Right lobe of liver (tissue), 6 donors: ENCODE measurements around the gene ANKRD33B. TPM values are rescaled to one million over a fixed set of nuclear protein-coding genes. Genes with fewer than 3 reads are reported as not detected.

ENCODE experiments used
- ATAC-seq, 4 donors: fragments of 200-7000 bp; cut with Tn5 transposase; one replicate each; pipeline ENCODE4 v1.9.1; 2020; ENCODE audit warnings: mild to moderate bottlenecking in 4 of 4, moderate library complexity in 4 of 4
- DNase-seq, 3 donors: peaks; one replicate each; pipeline ENCODE4 v3.0.0-alpha.2; 2020
- H3K27ac ChIP-seq, 3 donors: fragments of 200-600 bp; one replicate each; pipeline ENCODE4 v1.8.0; 2022
- H3K27me3 ChIP-seq, 2 donors: fragments of 200-600 bp; one replicate each; pipeline ENCODE4 v1.8.0; 2022
- H3K36me3 ChIP-seq, 4 donors: fragments of 200-600 bp; sonication (generic) in 1 of 4; one replicate each; pipeline versions ENCODE4 v1.5.1 to v1.8.0; 2017 to 2022; ENCODE audit warnings: control low read depth in 1 of 4
- H3K4me1 ChIP-seq, 4 donors: fragments of 200-600 bp; sonication (generic) in 1 of 4; one replicate each; pipeline versions ENCODE4 v1.5.1 to v1.8.0; 2017 to 2022; ENCODE audit warnings: control low read depth in 1 of 4
- H3K4me3 ChIP-seq, 3 donors: fragments of 200-600 bp; one replicate each; pipeline ENCODE4 v1.8.0; 2022
- H3K9me3 ChIP-seq, 4 donors: fragments of 200-600 bp; sonication (generic) in 1 of 4; one replicate each; pipeline versions ENCODE4 v1.5.1 to v1.8.0; 2017 to 2022; ENCODE audit warnings: control low read depth in 1 of 4
- CTCF ChIP-seq, 4 donors: fragments of 200-600 bp in 3 of 4; fragments of 450-650 bp in 1 of 4; IDR thresholded peaks; one replicate each; pipeline versions ENCODE4 v1.5.1 to v1.8.0; 2016 to 2022; ENCODE audit warnings: antibody characterized with exemption in 4 of 4, mild to moderate bottlenecking in 2 of 4
- POLR2A ChIP-seq: fragments of 450-650 bp; IDR thresholded peaks from one replicate; pipeline ENCODE4 v1.6.1; 2017; ENCODE audit warnings: antibody characterized with exemption, mild to moderate bottlenecking
- WGBS: methylation state at CpG from one replicate; pipeline ENCODE4 v1.1.6; 2018; ENCODE audit warnings: low coverage, low lambda C conversion rate; ENCODE audit not compliant: insufficient coverage; ENCODE audit errors: missing lambda C conversion rate; 5-methylcytosine and 5-hydroxymethylcytosine counted together
- intact Hi-C, 2 donors: fragments of 100-400 bp; cut with DNase I; formaldehyde crosslinking; loops; one replicate each; pipeline versions ENCODE4 v1.11.2 to v1.14.1; 2022
- total RNA-seq, 6 experiments: library from RNA; depleted of rRNA in 2 of 6; stranded (reverse); fragments of >200 nt in 2 of 6; fragmentation: NEBNext Ultra II Directional in 3 of 6; extraction: Animal tissue kit (Norgen Biotek cat#: 25700) in 3 of 6; gene quantifications; one replicate each; pipeline versions ENCODE4 v1.1.0 to v1.2.4, GENCODE V29; 2016 to 2023
- donor health status: DM: no; HTN: yes; CAD: no.
- donor health status: DM: no; HTN: no; CAD: no.
- donor health status: DM: no; HTN: no; CAD: no.
- donor health status: DM: no; HTN: yes; CAD: no.
- donor health status: DM: no; HTN: yes; CAD: no.

Gene ANKRD33B
- total RNA-seq, 6 experiments from 2014 or later, result 0.16 to 1.3 (median 0.29) TPM

GRCh38 chr5:10673407-10673806, 109.5 kb downstream of the ANKRD33B start:
- no peaks in the 10 kb centered on the region for H3K9me3 ChIP-seq
- peaks cover 0 to under 1% (median 0%) of the 10 kb centered on the region in 4 donors for H3K36me3 ChIP-seq
- intact Hi-C loops, result no loop called here
- H3K4me1 ChIP-seq, result peaks cover 0 to 9% (median 4%) of the 10 kb centered on the region in 4 donors
- H3K27me3 ChIP-seq, result no peaks in the 10 kb centered on the region
- 75% methylated on average over 5 of the region's 9 CpGs for WGBS
- DNase-seq (no peak), ATAC-seq (no peak)
- no peak for TF ChIP-seq CTCF (IDR thresholded peaks at IDR 0.05)
- TF ChIP-seq POLR2A, result no peak
- no peak overlapping the region for H3K27ac ChIP-seq
- H3K4me3 ChIP-seq, result no peak overlapping the region

DNA sequence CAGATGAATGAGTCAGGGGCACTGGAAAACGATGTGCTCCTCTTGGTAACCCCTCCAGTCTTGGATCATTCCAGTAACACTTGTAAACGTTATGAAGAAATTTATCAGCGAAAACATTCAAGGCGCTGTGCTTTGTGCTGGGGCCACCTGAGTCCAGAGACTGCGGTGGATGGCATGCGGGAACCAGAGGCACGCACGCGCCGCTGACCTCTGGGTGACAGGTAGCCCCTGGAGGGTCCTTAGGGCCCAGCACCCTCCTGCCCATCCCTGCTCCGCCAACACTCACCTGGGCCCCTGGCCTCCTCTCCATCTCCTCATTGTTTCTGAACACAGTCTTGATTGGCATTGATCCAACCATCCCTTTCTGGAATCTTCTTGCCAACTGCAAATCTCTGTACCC, 110.2 kb downstream of the ANKRD33B start:
- intact Hi-C loops, result no loop called here
- Histone ChIP-seq H3K9me3 (no peaks in the 10 kb centered on the region), H3K36me3 (peaks cover 0 to 7% (median 0%) of the 10 kb centered on the region in 4 donors), H3K27me3 (no peaks in the 10 kb centered on the region), H3K4me3 (no peak overlapping the region), H3K4me1 (peaks cover 0 to 9% (median 4%) of the 10 kb centered on the region in 4 donors), H3K27ac (no peak overlapping the region)
- TF ChIP-seq POLR2A (no peak), CTCF (IDR thresholded peaks at IDR 0.05) (no peak)
- no peak for DNase-seq
- no peak for ATAC-seq
- WGBS, result 35% methylated on average over 2 of the region's 11 CpGs

- WGBS, result 72% methylated on average over 6 of the region's 6 CpGs
- DNase-seq (no peak), ATAC-seq (no peak)
- intact Hi-C loops, result no loop called here
- Histone ChIP-seq H3K27me3 (no peaks in the 10 kb centered on the region), H3K9me3 (no peaks in the 10 kb centered on the region), H3K4me1 (peaks cover 0 to 9% (median 4%) of the 10 kb centered on the region in 4 donors), H3K27ac (no peak overlapping the region), H3K36me3 (peaks cover 0 to 12% (median under 1%) of the 10 kb centered on the region in 4 donors), H3K4me3 (no peak overlapping the region)
- no peak for TF ChIP-seq POLR2A
- TF ChIP-seq CTCF (IDR thresholded peaks at IDR 0.05), result no peak
These were observed 110.7 kb downstream of the ANKRD33B start for GRCh38 chr5:10674582-10674981.

- TF ChIP-seq CTCF (IDR thresholded peaks at IDR 0.05), result no peak
- no peak for TF ChIP-seq POLR2A
- 82% methylated on average over 6 of the region's 14 CpGs for WGBS
- H3K27me3 ChIP-seq, result no peaks in the 10 kb centered on the region
- intact Hi-C loops, result no loop called here
- no peak for DNase-seq
- peaks cover 0 to 9% (median 4%) of the 10 kb centered on the region in 4 donors for H3K4me1 ChIP-seq
- no peaks in the 10 kb centered on the region for H3K9me3 ChIP-seq
- H3K36me3 ChIP-seq, result peaks cover 0 to 19% (median 6%) of the 10 kb centered on the region in 4 donors
- H3K27ac ChIP-seq, result no peak overlapping the region
- ATAC-seq, result no peak
- H3K4me3 ChIP-seq, result no peak overlapping the region
These were observed 111.4 kb downstream of the ANKRD33B start for GRCh38 chr5:10675177-10675700.

- H3K9me3 ChIP-seq, result no peaks in the 10 kb centered on the region
- TF ChIP-seq CTCF (IDR thresholded peaks at IDR 0.05), result no peak
- no peak for TF ChIP-seq POLR2A
- DNase-seq (no peak), ATAC-seq (no peak)
- H3K27ac ChIP-seq, result no peak overlapping the region
- intact Hi-C loops, result no loop called here
- H3K36me3 ChIP-seq, result peaks cover 0 to 27% (median 10%) of the 10 kb centered on the region in 4 donors
- WGBS, result 87% methylated on average over 3 of the region's 4 CpGs
- no peak overlapping the region for H3K4me3 ChIP-seq
- no peaks in the 10 kb centered on the region for H3K27me3 ChIP-seq
- peaks cover 0 to 9% (median 4%) of the 10 kb centered on the region in 4 donors for H3K4me1 ChIP-seq
These were observed 112.4 kb downstream of the ANKRD33B start for GRCh38 chr5:10676224-10676623.
